Mammary epithelial cell (primary cell): ENCODE measurements around the gene MTG1.

Experiments
- EZH2 ChIP-seq: IDR thresholded peaks from 2 replicates; pipeline ENCODE4 v1.6.1; 2012; ENCODE audit warnings: low read length, inconsistent platforms, borderline replicate concordance
- TF ChIP-seq, protein P1 (sequence below), 2 donors: IDR thresholded peaks in 1 of 2; conservative IDR thresholded peaks in 1 of 2; 2 replicates each; pipeline ENCODE4 v1.5.1; 2011 to 2012; ENCODE audit warnings: inconsistent platforms in 2 of 2, low read length in 2 of 2, mild to moderate bottlenecking in 2 of 2, control low read depth in 1 of 2, low read depth in 1 of 2; ENCODE audit not compliant: insufficient read depth in 1 of 2; ENCODE audit errors: extremely low read depth in 1 of 2

DNA sequence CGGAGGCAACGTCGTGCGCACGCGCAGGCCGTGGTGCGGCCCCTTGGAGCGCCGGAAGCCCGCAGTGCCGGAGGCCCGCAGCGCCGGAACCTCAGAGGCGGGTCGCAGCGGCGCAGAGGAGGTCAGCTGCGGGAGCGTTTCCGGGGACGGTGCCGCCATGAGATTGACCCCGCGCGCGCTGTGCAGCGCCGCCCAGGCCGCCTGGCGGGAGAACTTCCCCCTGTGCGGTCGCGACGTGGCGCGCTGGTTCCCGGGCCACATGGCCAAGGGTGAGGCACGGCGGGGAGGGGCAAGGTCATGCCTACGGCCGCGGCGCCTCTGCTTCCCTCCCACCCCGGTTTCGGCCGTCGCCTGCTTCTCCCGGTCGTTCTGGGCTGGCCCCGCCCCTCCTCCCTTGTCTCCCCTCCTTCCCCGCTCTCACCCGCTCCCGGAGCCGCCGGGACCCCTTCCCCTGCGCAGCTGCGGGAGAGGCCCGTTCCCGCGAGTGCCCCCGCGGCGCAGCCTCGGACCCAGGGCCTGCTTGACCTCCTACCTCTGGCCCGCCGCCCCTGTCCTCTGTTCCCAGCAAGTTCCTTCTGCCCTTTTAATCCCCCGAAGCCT, at the start of gene MTG1:
- no peak for TF ChIP-seq EZH2
- TF ChIP-seq, protein P1, sequence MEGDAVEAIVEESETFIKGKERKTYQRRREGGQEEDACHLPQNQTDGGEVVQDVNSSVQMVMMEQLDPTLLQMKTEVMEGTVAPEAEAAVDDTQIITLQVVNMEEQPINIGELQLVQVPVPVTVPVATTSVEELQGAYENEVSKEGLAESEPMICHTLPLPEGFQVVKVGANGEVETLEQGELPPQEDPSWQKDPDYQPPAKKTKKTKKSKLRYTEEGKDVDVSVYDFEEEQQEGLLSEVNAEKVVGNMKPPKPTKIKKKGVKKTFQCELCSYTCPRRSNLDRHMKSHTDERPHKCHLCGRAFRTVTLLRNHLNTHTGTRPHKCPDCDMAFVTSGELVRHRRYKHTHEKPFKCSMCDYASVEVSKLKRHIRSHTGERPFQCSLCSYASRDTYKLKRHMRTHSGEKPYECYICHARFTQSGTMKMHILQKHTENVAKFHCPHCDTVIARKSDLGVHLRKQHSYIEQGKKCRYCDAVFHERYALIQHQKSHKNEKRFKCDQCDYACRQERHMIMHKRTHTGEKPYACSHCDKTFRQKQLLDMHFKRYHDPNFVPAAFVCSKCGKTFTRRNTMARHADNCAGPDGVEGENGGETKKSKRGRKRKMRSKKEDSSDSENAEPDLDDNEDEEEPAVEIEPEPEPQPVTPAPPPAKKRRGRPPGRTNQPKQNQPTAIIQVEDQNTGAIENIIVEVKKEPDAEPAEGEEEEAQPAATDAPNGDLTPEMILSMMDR (conservative IDR thresholded peaks at IDR 0.05 in 1 of 2, IDR thresholded peaks at IDR 0.05 in 1 of 2; ENCODE audit: extremely low read depth in 1 of 2, insufficient read depth in 1 of 2, low read depth in 1 of 2, low read length in 2 of 2) = peak in 1 of 2 donors; percentile 37
